ENCODE measurements around the gene ISOC2. TPM values are rescaled to one million over a fixed set of nuclear protein-coding genes. Genes with fewer than 3 reads are reported as not detected.

Gene ISOC2
- total RNA-seq, 1 experiment from 2014 or later = 72.2 TPM

DNA sequence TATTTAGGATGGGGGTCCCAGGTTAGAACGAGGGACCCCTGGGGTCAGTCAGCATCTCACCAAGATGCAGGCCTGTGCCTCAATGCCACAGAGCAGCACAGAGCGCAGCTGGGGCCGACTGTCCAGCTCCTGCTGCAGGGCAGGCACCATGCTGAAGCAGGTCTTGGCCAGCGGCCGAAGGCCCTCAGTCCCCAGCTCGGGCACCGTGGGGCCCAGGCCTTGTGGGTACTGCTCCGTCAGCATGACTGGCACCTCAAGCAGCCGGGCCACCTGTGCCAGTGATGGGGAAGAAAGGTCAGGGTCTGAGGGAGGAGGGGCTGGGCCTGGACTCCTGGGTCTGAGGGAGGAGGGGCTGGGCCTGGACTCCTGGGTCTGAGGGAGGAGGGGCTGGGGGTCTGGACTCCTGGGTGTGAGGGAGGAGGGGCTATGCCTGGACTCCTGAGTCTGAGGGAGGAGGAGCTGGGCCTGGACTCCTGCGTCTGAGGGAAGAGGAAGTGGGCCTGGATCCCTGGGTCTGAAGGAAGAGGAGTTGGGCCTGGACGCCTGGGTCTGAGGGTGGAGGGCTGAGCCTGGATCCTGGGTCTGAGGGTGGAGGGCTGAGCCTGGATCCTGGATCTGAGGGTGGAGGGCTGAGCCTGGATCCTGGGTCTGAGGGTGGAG is 5.7 kb downstream of the ISOC2 start:
- Histone ChIP-seq H3K79me1 (ENCODE audit: insufficient read depth, low read depth, low read length, poor library complexity, severe bottlenecking) (no peaks in the 10 kb centered on the region), H3K23ac (ENCODE audit: insufficient read length, low read depth, low read length) (no peak overlapping the region), H3K18ac (ENCODE audit: insufficient read length, low read depth, low read length) (no peak overlapping the region), H3K14ac (ENCODE audit: insufficient read depth, low read length) (no peak overlapping the region), H4K91ac (ENCODE audit: insufficient read length, low read depth, low read length) (no peak overlapping the region), H3T11ph (ENCODE audit: low read length) (no peak overlapping the region), H2BK5ac (ENCODE audit: insufficient read length, low read length) (no peak overlapping the region), H3K56ac (ENCODE audit: insufficient read length, low read depth, low read length) (no peak overlapping the region), H2BK120ac (ENCODE audit: low read depth, low read length, poor library complexity, severe bottlenecking) (no peak overlapping the region), H3K27ac (ENCODE audit: insufficient read length, low read depth, low read length) (no peak overlapping the region), H2BK20ac (ENCODE audit: low read depth, low read length, poor library complexity, severe bottlenecking) (no peak overlapping the region), H2AFZ (ENCODE audit: low read length) (no peak overlapping the region), H3K9ac (ENCODE audit: extremely low read depth, insufficient read length, low read length) (no peak overlapping the region), H3K9me3 (ENCODE audit: control insufficient read depth, low read depth, low read length) (no peaks in the 10 kb centered on the region), H3K4ac (ENCODE audit: low read depth, low read length) (no peak overlapping the region), H4K20me1 (ENCODE audit: control insufficient read depth, insufficient read depth, insufficient read length) (no peaks in the 10 kb centered on the region), H3K23me2 (ENCODE audit: insufficient read length, low read depth, low read length, poor library complexity, severe bottlenecking) (peaks cover 8% of the 10 kb centered on the region), H3K4me1 (ENCODE audit: insufficient read depth, low read length) (0 out of 2 replicates have a peak, but pooled peaks cover 5% of the 10 kb centered on the region), H3K4me2 (ENCODE audit: insufficient read depth, insufficient read length, low read length) (no peak overlapping the region), H3K79me2 (ENCODE audit: insufficient read depth, low read length) (0 out of 2 replicates have a peak, but pooled peaks cover 4% of the 10 kb centered on the region), H4K8ac (replicated peaks; ENCODE audit: insufficient read length, low read depth, low read length) (no peak overlapping the region), H4K5ac (ENCODE audit: insufficient read length, low read depth, low read length) (no peak overlapping the region), H2AK5ac (ENCODE audit: insufficient read length, low read length) (no peak overlapping the region), H3K27me3 (ENCODE audit: insufficient read depth, low read length) (peaks cover 5% of the 10 kb centered on the region; the same call in 1 of the 2 replicates), H2BK15ac (ENCODE audit: low read depth, low read length) (no peak overlapping the region), H2BK12ac (ENCODE audit: insufficient read length, low read depth, low read length) (no peak overlapping the region)
- H3K27ac Mint-ChIP-seq = no peak overlapping the region; a peak in 1 of 7 replicates
- peaks cover 23% of the 10 kb centered on the region for H3K27me3 Mint-ChIP-seq (ENCODE audit: low read depth)
- TF ChIP-seq CTCF (conservative IDR thresholded peaks at IDR 0.05) = no peak
- no peak for DNase-seq
- WGBS (ENCODE audit: extremely low coverage, insufficient read length, low lambda C conversion rate) = no CpG with 5 or more reads among the region's 11 CpGs
- H3K4me3 Mint-ChIP-seq = no peak overlapping the region
- peaks cover 13 to 34% of the 10 kb centered on the region in 2 experiments for H3K4me1 Mint-ChIP-seq
- no peaks in the 10 kb centered on the region; a peak in 1 of 5 replicates for H3K9me3 Mint-ChIP-seq
- H3K36me3 Mint-ChIP-seq (ENCODE audit: insufficient read depth in 1 of 3, low read depth in 3 of 3) = peaks cover 16 to 18% (median 16%) of the 10 kb centered on the region in 3 experiments; a peak in 6 of 7 replicates

Measured in H9 (cell line).